SK-N-SH (cell line): Measurements from ENCODE around the gene GOLT1A. TPM values are rescaled to one million over a fixed set of nuclear protein-coding genes. Genes with fewer than 3 reads are reported as not detected.

ENCODE experiments used
- CTCF ChIA-PET: fragments of 300-600, 350-600 bp; formaldehyde crosslinking; extraction: SDS; loops from one replicate; lab custom pipeline; 2021; lab: Yijun Ruan, JAX
- POLR2A ChIA-PET: fragments of 350-600 bp; sonication (Branson Sonifier 250); formaldehyde crosslinking; extraction: SDS; loops from one replicate; lab custom pipeline; 2020; ENCODE audit warnings: antibody characterized with exemption, inconsistent platforms; lab: Yijun Ruan, JAX
- DNase-seq: peaks from one replicate; pipeline ENCODE4 v3.0.0; 2012
- H2AFZ ChIP-seq: fragments of 200-600 bp; sonication (generic); 2 replicates; pipeline ENCODE4 v1.8.1; 2016; ENCODE audit warnings: antibody characterized with exemption, mild to moderate bottlenecking, low read depth
- H3F3A ChIP-seq: fragments of 200-600 bp; sonication (generic); replicated peaks from 2 replicates; pipeline ENCODE3; 2016; ENCODE audit warnings: antibody characterized with exemption, mild to moderate bottlenecking; ENCODE audit not compliant: insufficient read depth
- H3K27ac ChIP-seq, 2 experiments: fragments of 200-500 bp in 1 of 2; fragments of 200-600 bp in 1 of 2; sonication (Bioruptor generic) in 1 of 2; sonication (generic), shearing (Covaris generic) in 1 of 2; 2 replicates each; pipeline versions ENCODE4 v1.5.1 to v1.6.1; 2014 to 2016; ENCODE audit warnings: low read depth in 2 of 2, inconsistent platforms in 1 of 2, low read length in 1 of 2, mild to moderate bottlenecking in 1 of 2, mixed read lengths in 1 of 2
- H3K27me3 ChIP-seq: fragments of 200-600 bp; sonication (generic), shearing (Covaris generic); 2 replicates; pipeline ENCODE4 v1.6.1; 2016; ENCODE audit warnings: mixed run types; ENCODE audit not compliant: insufficient read depth
- H3K36me3 ChIP-seq, 2 experiments: fragments of 200-500 bp in 1 of 2; fragments of 200-600 bp in 1 of 2; sonication (Bioruptor generic) in 1 of 2; sonication (generic) in 1 of 2; replicated peaks in 1 of 2; 2 replicates each; pipeline versions ENCODE3 to v1.5.1; 2014 to 2016; ENCODE audit warnings: low read length in 1 of 2, mild to moderate bottlenecking in 1 of 2; ENCODE audit not compliant: insufficient read depth in 2 of 2, control insufficient read depth in 1 of 2
- H3K4me1 ChIP-seq, 2 experiments: fragments of 200-500 bp in 1 of 2; fragments of 200-600 bp in 1 of 2; sonication (Bioruptor generic) in 1 of 2; sonication (generic), shearing (Covaris generic) in 1 of 2; 2 replicates each; pipeline versions ENCODE4 v1.5.1 to v1.6.1; 2014 to 2016; ENCODE audit warnings: low read depth in 1 of 2, low read length in 1 of 2, mixed run types in 1 of 2; ENCODE audit not compliant: insufficient read depth in 2 of 2, control insufficient read depth in 1 of 2
- H3K4me2 ChIP-seq: fragments of 200-600 bp; sonication (generic), shearing (Covaris generic); 2 replicates; pipeline ENCODE4 v1.6.1; 2017; ENCODE audit warnings: mixed run types
- H3K4me3 ChIP-seq, 2 experiments: fragments of 200-500 bp in 1 of 2; fragments of 200-600 bp in 1 of 2; sonication (Bioruptor generic) in 1 of 2; sonication (generic), shearing (Covaris generic) in 1 of 2; 2 replicates each; pipeline versions ENCODE4 v1.5.1 to v1.8.1; 2014 to 2016; ENCODE audit warnings: low read depth in 2 of 2, inconsistent platforms in 1 of 2, low read length in 1 of 2, mild to moderate bottlenecking in 1 of 2, mixed read lengths in 1 of 2, moderate library complexity in 1 of 2
- H3K79me2 ChIP-seq: fragments of 200-600 bp; sonication (generic); 2 replicates; pipeline ENCODE4 v1.8.1; 2017; ENCODE audit warnings: mild to moderate bottlenecking; ENCODE audit not compliant: insufficient read depth
- H3K9ac ChIP-seq: fragments of 200-600 bp; sonication (generic); 2 replicates; pipeline ENCODE4 v1.6.1; 2017; ENCODE audit warnings: mixed run types
- H3K9me2 ChIP-seq: fragments of 200-600 bp; sonication (generic); 2 replicates; pipeline ENCODE4 v1.6.1; 2017; ENCODE audit warnings: mixed run types
- H3K9me3 ChIP-seq: fragments of 200-600 bp; sonication (generic); 2 replicates; pipeline ENCODE4 v1.6.1; 2017; ENCODE audit warnings: mixed run types, mild to moderate bottlenecking, moderate library complexity
- H4K20me1 ChIP-seq: fragments of 200-600 bp; sonication (generic); 2 replicates; pipeline ENCODE4 v1.6.1; 2017; ENCODE audit warnings: mild to moderate bottlenecking, mixed run types; ENCODE audit not compliant: insufficient read depth
- CHD2 ChIP-seq: fragments of 150-350 bp; IDR thresholded peaks from 2 replicates; pipeline ENCODE4 v1.6.1; 2018; ENCODE audit warnings: low read length; ENCODE audit not compliant: partially characterized antibody
- CTCF ChIP-seq: fragments of 200-600 bp; sonication (generic); IDR thresholded peaks from 2 replicates; pipeline ENCODE4 v1.6.1; 2017; ENCODE audit warnings: antibody characterized with exemption, mild to moderate bottlenecking, moderate library complexity
- EP300 ChIP-seq, 2 experiments: IDR thresholded peaks; 2 replicates each; pipeline versions ENCODE4 v1.4.0 to v1.6.1; 2012; ENCODE audit warnings: borderline replicate concordance in 1 of 2, low read depth in 1 of 2, low read length in 1 of 2
- FOXJ3 ChIP-seq: sonication (generic); formaldehyde crosslinking; IDR thresholded peaks from 2 replicates; pipeline ENCODE4 v1.5.1; 2020; ENCODE audit warnings: mild to moderate bottlenecking, missing genetic modification reagents
- GABPA ChIP-seq: IDR thresholded peaks from 2 replicates; pipeline ENCODE4 v1.4.0; 2012; ENCODE audit warnings: low read depth, mild to moderate bottlenecking
- GATA2 ChIP-seq: sonication (generic); formaldehyde crosslinking; IDR thresholded peaks from 2 replicates; pipeline ENCODE4 v1.5.0; 2020; ENCODE audit warnings: mild to moderate bottlenecking, missing genetic modification reagents
- JUND ChIP-seq: IDR thresholded peaks from 2 replicates; pipeline ENCODE4 v1.4.0; 2012
- MAX ChIP-seq: IDR thresholded peaks from 2 replicates; pipeline ENCODE4 v1.4.0; 2012; ENCODE audit warnings: low read depth
- POLR2AphosphoS5 ChIP-seq: IDR thresholded peaks from 2 replicates; pipeline ENCODE4 v1.6.1; 2012; ENCODE audit warnings: low read depth, low read length
- RAD21 ChIP-seq: IDR thresholded peaks from 2 replicates; pipeline ENCODE4 v1.6.1; 2012; ENCODE audit warnings: mild to moderate bottlenecking, low read length
- RCOR1 ChIP-seq: fragments of 150-350 bp; IDR thresholded peaks from 2 replicates; pipeline ENCODE4 v1.6.1; 2017; ENCODE audit warnings: antibody characterized with exemption, low read length
- RFX5 ChIP-seq: IDR thresholded peaks from 2 replicates; pipeline ENCODE4 v1.6.1; 2012; ENCODE audit warnings: mild to moderate bottlenecking, improper control_type of control experiment, low read length
- RXRA ChIP-seq: IDR thresholded peaks from 2 replicates; pipeline ENCODE4 v1.4.0; 2012; ENCODE audit warnings: low read depth, mild to moderate bottlenecking, borderline replicate concordance
- SIN3A ChIP-seq: IDR thresholded peaks from 2 replicates; pipeline ENCODE4 v1.6.1; 2012; ENCODE audit warnings: low read depth, mild to moderate bottlenecking, low read length, moderate library complexity, borderline replicate concordance
- SMC3 ChIP-seq: IDR thresholded peaks from 2 replicates; pipeline ENCODE4 v1.6.1; 2012; ENCODE audit warnings: low read depth, low read length, improper control_type of control experiment
- TAF1 ChIP-seq: IDR thresholded peaks from 2 replicates; pipeline ENCODE4 v1.6.1; 2012; ENCODE audit warnings: low read depth, mild to moderate bottlenecking, low read length, moderate library complexity, borderline replicate concordance
- TCF12 ChIP-seq: IDR thresholded peaks from 2 replicates; pipeline ENCODE4 v1.4.0; 2012
- USF2 ChIP-seq: fragments of 150-350 bp; IDR thresholded peaks from 2 replicates; pipeline ENCODE4 v1.6.1; 2017; ENCODE audit warnings: antibody characterized with exemption, low read length, low read depth, borderline replicate concordance
- YY1 ChIP-seq: IDR thresholded peaks from 2 replicates; pipeline ENCODE4 v1.4.0; 2012; ENCODE audit warnings: low read depth, mild to moderate bottlenecking
- WGBS: methylation state at CpG from one replicate; pipeline ENCODE4 v1.1.6; 2017; ENCODE audit warnings: low lambda C conversion rate; 5-methylcytosine and 5-hydroxymethylcytosine counted together
- polyA plus RNA-seq, 3 experiments: library from polyadenylated mRNA; depleted of rRNA; stranded (reverse); fragments of >200 nt; gene quantifications; 2 replicates each; pipeline ENCODE4 v1.2.3, GENCODE V29; 2012

GOLT1A gene
- polyA plus RNA-seq, 1 of the 3 experiments (the other 2 are of a cell fraction) = not detected

GRCh38 chr1:204166219-204166618 lies 47.6 kb downstream of the GOLT1A start, which contains the start of gene REN:
TSS of gene REN (minus strand) at chr1:204166337. CDS start at chr1:204166293, 44 bp downstream.
- no peak for TF ChIP-seq POLR2AphosphoS5
- TF ChIP-seq TAF1 = no peak
- TF ChIP-seq EP300 (IDR thresholded peaks at IDR 0.05; ENCODE audit: borderline replicate concordance in 1 of 2, low read depth in 1 of 2, low read length in 1 of 2) = no peak
- TF ChIP-seq MAX = no peak
- TF ChIP-seq FOXJ3 = no peak
- TF ChIP-seq GABPA = no peak
- no peak for TF ChIP-seq CHD2
- no peak for TF ChIP-seq RAD21
- TF ChIP-seq YY1 = no peak
- TF ChIP-seq RXRA = no peak
- TF ChIP-seq RFX5 = no peak
- TF ChIP-seq JUND = no peak
- no peak for TF ChIP-seq SIN3A
- no peak for TF ChIP-seq USF2
- TF ChIP-seq, all 33 proteins: peak for 0
- Histone ChIP-seq H3K9me2 (no peaks in the 10 kb centered on the region), H3K4me1 (no peaks in the 10 kb centered on the region; a peak in 1 of 4 replicates), H3K9me3 (0 out of 2 replicates have a peak, but pooled peaks cover 5% of the 10 kb centered on the region), H3F3A (no peaks in the 10 kb centered on the region), H4K20me1 (no peaks in the 10 kb centered on the region), H2AFZ (no peak within 1 kb of the TSS), H3K36me3 (no peaks in the 10 kb centered on the region), H3K9ac (no peak within 1 kb of the TSS), H3K27me3 (no peaks in the 10 kb centered on the region), H3K4me3 (no peak within 1 kb of the TSS), H3K27ac (no peak within 1 kb of the TSS), H3K4me2 (no peak within 1 kb of the TSS), H3K79me2 (no peaks in the 10 kb centered on the region)
- 68% methylated on average over 3 of the region's 5 CpGs for WGBS
- POLR2A ChIA-PET = interaction anchor here (0.6 kb wide), 1 partner anchor 1538 kb away, joined by 3 read pairs; no protein-coding TSS in a partner anchor
- no peak for DNase-seq
- CTCF ChIA-PET = interaction anchor here (1.1 to 20.5 kb wide), 10 partner anchors 8 to 295 kb away, joined by 3 to 302 read pairs (median 4); partner anchors contain the start of genes GOLT1A and PLEKHA6

GRCh38 chr1:204162494-204163074 lies 51.2 kb downstream of the GOLT1A start:
- WGBS = 25% methylated on average over 4 of the region's 7 CpGs
- DNase-seq = peak; percentile 91
- ChIA-PET POLR2A (no interaction called here), CTCF (interaction anchor here (0.6 to 20.5 kb wide), 82 partner anchors 9 to 495 kb away, joined by 3 to 302 read pairs (median 6); partner anchors contain the start of genes ETNK2, GOLT1A, KISS1 and PIK3C2B)
- no peak overlapping the region for H3K27ac ChIP-seq
- no peaks in the 10 kb centered on the region; a peak in 1 of 4 replicates for H3K4me1 ChIP-seq
- H2AFZ ChIP-seq = no peak overlapping the region
- H3K9ac ChIP-seq = no peak overlapping the region
- no peaks in the 10 kb centered on the region for H3K36me3 ChIP-seq
- no peaks in the 10 kb centered on the region for H3K9me2 ChIP-seq
- H4K20me1 ChIP-seq = no peaks in the 10 kb centered on the region
- TF ChIP-seq SIN3A = peak; percentile 44; the same call in 1 of the 2 replicates
- peak; percentile 33 for TF ChIP-seq CHD2
- TF ChIP-seq GATA2 (CRISPR knock-in tag) = peak; percentile 78
- peak; percentile 99 for TF ChIP-seq RAD21
- TF ChIP-seq POLR2AphosphoS5 = no peak
- TF ChIP-seq SMC3 = peak; percentile 94
- peak; percentile 98 for TF ChIP-seq CTCF
- no peak for TF ChIP-seq TCF12
- peak; percentile 26; the same call in 1 of the 2 replicates for TF ChIP-seq RCOR1
- TF ChIP-seq, all 33 proteins: peak for 7
- H3K4me2 ChIP-seq = no peak overlapping the region
- no peaks in the 10 kb centered on the region for H3K9me3 ChIP-seq
- H3F3A ChIP-seq = no peaks in the 10 kb centered on the region
- H3K4me3 ChIP-seq = peak overlapping the region in 1 of 2 experiments; percentile 20; a peak in 1 of 4 replicates
- H3K27me3 ChIP-seq = no peaks in the 10 kb centered on the region
- H3K79me2 ChIP-seq = no peaks in the 10 kb centered on the region
